ENCODE results near the gene UBB.

DNA sequence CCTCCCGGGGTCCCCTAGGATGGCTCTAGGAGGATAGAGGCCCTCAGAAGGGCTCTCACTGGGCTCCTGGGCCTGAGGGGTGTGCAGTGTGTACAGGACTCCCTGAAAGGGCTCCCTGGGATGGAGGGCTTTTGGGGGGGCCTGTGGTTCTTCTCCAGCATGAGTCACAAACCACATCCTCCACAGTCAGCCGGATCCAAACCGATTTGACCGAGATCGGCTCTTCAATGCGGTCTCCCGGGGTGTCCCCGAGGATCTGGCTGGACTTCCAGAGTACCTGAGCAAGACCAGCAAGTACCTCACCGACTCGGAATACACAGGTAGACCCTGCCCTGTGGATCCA is 39.0 kb downstream of the UBB start:
- TF ChIP-seq CTCF (IDR thresholded peaks at IDR 0.05) (no peak), POLR2AphosphoS5 (IDR thresholded peaks at IDR 0.05; ENCODE audit: low read depth, low read length) (no peak), TCF7L2 (IDR thresholded peaks at IDR 0.05; ENCODE audit: low read depth, low read length) (no peak), REST (IDR thresholded peaks at IDR 0.05; ENCODE audit: insufficient read depth in 1 of 2, low read depth in 2 of 2, low read length in 1 of 2) (no peak), SIN3A (IDR thresholded peaks at IDR 0.05; ENCODE audit: borderline replicate concordance, insufficient read depth, low read depth, low read length) (no peak)

Data from Panc1 (cell line).